K562 (cell line): ENCODE results near the gene ANP32B. TPM values are rescaled to one million over a fixed set of nuclear protein-coding genes. Genes with fewer than 3 reads are reported as not detected.

Source experiments
- ARNT ChIP-seq, 2 experiments: fragments of 450-650 bp; IDR thresholded peaks; 2 replicates each; pipeline ENCODE4 v1.6.1; 2016; ENCODE audit warnings: mild to moderate bottlenecking in 1 of 2
- BDP1 ChIP-seq: IDR thresholded peaks from 3 replicates; pipeline ENCODE4 v1.6.1; 2011; ENCODE audit not compliant: insufficient read length, insufficient read depth
- FOXP1 ChIP-seq: sonication (generic); formaldehyde crosslinking; IDR thresholded peaks from 2 replicates; pipeline ENCODE4 v1.8.0; 2022; ENCODE audit warnings: mild to moderate bottlenecking, missing genetic modification reagents
- LCOR ChIP-seq: sonication (generic); formaldehyde crosslinking; IDR thresholded peaks from 2 replicates; pipeline ENCODE4 v1.8.0; 2022; ENCODE audit warnings: mild to moderate bottlenecking, missing genetic modification reagents
- MCM2 ChIP-seq: fragments of 450-650 bp; IDR thresholded peaks from 2 replicates; pipeline ENCODE4 v1.6.1; 2017; ENCODE audit warnings: low read depth, mild to moderate bottlenecking
- MNT ChIP-seq, 2 experiments: fragments of 450-650 bp; conservative IDR thresholded peaks; 2 replicates each; pipeline ENCODE4 v1.6.1; 2017; ENCODE audit warnings: mild to moderate bottlenecking in 2 of 2, moderate library complexity in 2 of 2
- POLR2B ChIP-seq: fragments of 450-650 bp; IDR thresholded peaks from 2 replicates; pipeline ENCODE4 v1.6.1; 2018; ENCODE audit warnings: low read depth; ENCODE audit not compliant: partially characterized antibody
- RCOR1 ChIP-seq, 2 experiments: IDR thresholded peaks; 2 replicates each; pipeline ENCODE4 v1.6.1; 2012; ENCODE audit warnings: low read depth in 2 of 2, low read length in 2 of 2, borderline replicate concordance in 1 of 2, improper control_type of control experiment in 1 of 2
- REST ChIP-seq, 2 experiments: fragments of 450-650 bp; formaldehyde crosslinking in 1 of 2; IDR thresholded peaks; 2 replicates each; pipeline versions ENCODE4 v1.4.0 to v1.6.1; 2014 to 2020; ENCODE audit warnings: mild to moderate bottlenecking in 2 of 2, borderline replicate concordance in 1 of 2, low read depth in 1 of 2
- TCF7L2 ChIP-seq: fragments of 150-350 bp; IDR thresholded peaks from 2 replicates; pipeline ENCODE4 v1.6.1; 2016; ENCODE audit warnings: low read depth, mild to moderate bottlenecking, low read length, moderate library complexity
- TRIM25 ChIP-seq: fragments of 450-650 bp; IDR thresholded peaks from 2 replicates; pipeline ENCODE4 v1.7.0; 2016; ENCODE audit warnings: borderline replicate concordance
- ZBTB8A ChIP-seq: fragments of 450-650 bp; IDR thresholded peaks from 2 replicates; pipeline ENCODE4 v1.6.1; 2018; ENCODE audit warnings: mild to moderate bottlenecking, moderate library complexity; ENCODE audit not compliant: partially characterized antibody
- ZNF143 ChIP-seq: sonication (generic); formaldehyde crosslinking; IDR thresholded peaks from 2 replicates; pipeline ENCODE4 v1.9.0; 2022; ENCODE audit warnings: mild to moderate bottlenecking, missing genetic modification reagents
- ZNF239 ChIP-seq: fragments of 250-450 bp; sonication (Bioruptor Pico); IDR thresholded peaks from 2 replicates; pipeline ENCODE4 v1.4.0; 2020; ENCODE audit warnings: mild to moderate bottlenecking
- ZNF57 ChIP-seq: fragments of 450-650 bp; formaldehyde crosslinking; IDR thresholded peaks from 2 replicates; pipeline ENCODE4 v1.4.0; 2020; ENCODE audit warnings: mild to moderate bottlenecking, moderate library complexity
- ZNF583 ChIP-seq: fragments of 250-450 bp; sonication (Bioruptor Pico); IDR thresholded peaks from 2 replicates; pipeline ENCODE4 v1.4.0; 2020
- polyA plus RNA-seq, 8 experiments: library from polyadenylated mRNA; depleted of rRNA in 4 of 8; stranded (reverse) in 5 of 8; unstranded in 3 of 8; fragments of >200 nt; fragmentation: Nextera tagmentation in 2 of 8; fragmentation: Illumina TruSeq in 1 of 8; extraction: Ambion mirVana in 2 of 8; extraction: Trizol in 1 of 8; gene quantifications; 2 replicates each; pipeline versions ENCODE4 v1.2.1 to v1.2.3, GENCODE V29; 2011 to 2014; ENCODE audit warnings: inconsistent platforms in 1 of 8, missing spikeins in 1 of 8
- total RNA-seq, 7 experiments: library from RNA; depleted of rRNA in 6 of 7; stranded (reverse); fragments of >200 nt in 6 of 7; fragmentation: Illumina TruSeq in 2 of 7; extraction: Trizol in 2 of 7; gene quantifications; 2 replicates each; pipeline versions ENCODE4 v1.2.1 to v1.2.3, GENCODE V29; 2011 to 2021; ENCODE audit warnings: low replicate concordance in 1 of 7

Gene ANP32B
- total and polyA plus RNA-seq, 9 of the 15 experiments (the other 6 are each of a cell fraction or from before 2014, with no cell fraction given), result 68.9 to 815 (median 141) TPM

GRCh38 chr9:97982683-97983588, at the start of gene ANP32B (continued):
- TF ChIP-seq REST (IDR thresholded peaks at IDR 0.05; ENCODE audit: borderline replicate concordance) (peak; percentile 50), REST (CRISPR knock-in tag; IDR thresholded peaks at IDR 0.05; ENCODE audit: low read depth) (peak; percentile 44; the same call in 1 of the 2 replicates), ZNF57 (CRISPR knock-in tag) (no peak), MNT (conservative IDR thresholded peaks at IDR 0.05) (peak; percentile 89 to 95), MCM2 (no peak), BDP1 (no peak), ZNF143 (peak; percentile 56), POLR2B (peak; percentile 84), RCOR1 (IDR thresholded peaks at IDR 0.05; ENCODE audit: borderline replicate concordance in 1 of 2, low read depth in 2 of 2, low read length in 2 of 2) (peak in 1 of 2 experiments; percentile 63; a peak in 2 of 4 replicates), ARNT (IDR thresholded peaks at IDR 0.05) (no peak), FOXP1 (CRISPR knock-in tag) (peak; percentile 98), ZNF239 (CRISPR knock-in tag) (peak; percentile 13; the same call in 1 of the 2 replicates), TCF7L2 (no peak), TRIM25 (no peak), ZBTB8A (no peak), LCOR (CRISPR knock-in tag) (peak; percentile 90), ZNF583 (CRISPR knock-in tag) (no peak)
